ENCODE measurements around the gene PACS1. TPM values are rescaled to one million over a fixed set of nuclear protein-coding genes. Genes with fewer than 3 reads are reported as not detected.

The PACS1 gene
- polyA plus RNA-seq, 2 donors = 16.0 to 24.8 TPM

DNA sequence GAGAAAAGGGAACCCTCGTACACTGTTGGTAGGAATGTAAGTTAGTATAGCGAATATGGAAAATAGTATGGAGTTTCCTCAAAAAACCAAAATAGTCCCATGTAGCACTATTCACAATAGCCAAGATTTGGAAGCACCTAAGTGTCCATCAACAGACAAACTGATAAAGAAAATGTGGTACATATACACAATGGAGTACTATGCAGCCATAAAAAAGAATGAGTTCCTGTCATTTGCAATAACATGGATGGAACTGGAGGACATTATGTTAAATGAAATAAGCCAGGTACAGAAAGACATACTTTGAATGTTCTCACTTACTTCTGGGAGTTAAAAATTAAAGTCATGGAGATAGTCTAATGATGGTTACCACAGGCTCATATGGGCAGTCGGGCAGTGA is 134.3 kb downstream of the PACS1 start:
- Histone ChIP-seq H3K36me3 (ENCODE audit: control insufficient read depth in 2 of 2, insufficient read depth in 2 of 2, low read length in 1 of 2) (no peaks in the 10 kb centered on the region), H3K4me1 (ENCODE audit: control insufficient read depth in 2 of 2, insufficient read depth in 2 of 2, low read length in 1 of 2) (peaks cover 0 to 2% of the 10 kb centered on the region in 2 donors), H3K9me3 (ENCODE audit: control insufficient read depth in 2 of 2, insufficient read depth in 1 of 2, low read depth in 1 of 2, low read length in 1 of 2) (no peaks in the 10 kb centered on the region), H3K27me3 (ENCODE audit: control insufficient read depth in 1 of 2, insufficient read depth in 2 of 2, low read length in 2 of 2) (no peaks in the 10 kb centered on the region), H3K27ac (ENCODE audit: low read depth in 2 of 2, low read length in 1 of 2) (no peak overlapping the region), H3K4me3 (ENCODE audit: low read depth in 1 of 2, low read length in 2 of 2) (no peak overlapping the region)
- WGBS, 2 donors = 95 to 99% methylated on average over 3 of the region's 3 CpGs

DNA sequence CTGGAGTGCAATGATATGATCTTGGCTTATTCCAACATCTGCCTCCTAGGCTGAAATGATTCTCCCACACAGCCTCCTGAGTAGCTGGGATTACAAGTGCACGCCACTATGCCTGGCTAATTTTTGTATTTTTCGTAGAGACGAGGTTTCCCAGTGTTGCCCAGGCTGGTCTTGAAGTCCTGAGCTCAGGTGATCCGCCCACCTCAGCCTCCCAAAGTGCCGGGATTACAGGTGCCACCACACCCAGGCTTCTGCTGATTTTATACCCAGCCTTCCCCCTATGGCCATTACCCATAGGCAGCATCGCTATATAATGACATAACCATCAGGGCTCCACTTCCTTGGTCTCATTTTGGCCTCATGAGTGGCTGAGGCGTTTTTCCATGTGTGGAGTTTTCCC is 137.7 kb downstream of the PACS1 start:
- H3K4me3 ChIP-seq (ENCODE audit: low read depth in 1 of 2, low read length in 2 of 2) = no peak overlapping the region
- no peak overlapping the region for H3K27ac ChIP-seq (ENCODE audit: low read depth in 2 of 2, low read length in 1 of 2)
- H3K4me1 ChIP-seq (ENCODE audit: control insufficient read depth in 2 of 2, insufficient read depth in 2 of 2, low read length in 1 of 2) = peaks cover 0 to 2% of the 10 kb centered on the region in 2 donors
- WGBS, 2 donors = 89 to 90% methylated on average over 7 of the region's 7 CpGs
- H3K36me3 ChIP-seq (ENCODE audit: control insufficient read depth in 2 of 2, insufficient read depth in 2 of 2, low read length in 1 of 2) = peaks cover 0 to 12% of the 10 kb centered on the region in 2 donors
- no peaks in the 10 kb centered on the region for H3K9me3 ChIP-seq (ENCODE audit: control insufficient read depth in 2 of 2, insufficient read depth in 1 of 2, low read depth in 1 of 2, low read length in 1 of 2)
- H3K27me3 ChIP-seq (ENCODE audit: control insufficient read depth in 1 of 2, insufficient read depth in 2 of 2, low read length in 2 of 2) = no peaks in the 10 kb centered on the region

DNA sequence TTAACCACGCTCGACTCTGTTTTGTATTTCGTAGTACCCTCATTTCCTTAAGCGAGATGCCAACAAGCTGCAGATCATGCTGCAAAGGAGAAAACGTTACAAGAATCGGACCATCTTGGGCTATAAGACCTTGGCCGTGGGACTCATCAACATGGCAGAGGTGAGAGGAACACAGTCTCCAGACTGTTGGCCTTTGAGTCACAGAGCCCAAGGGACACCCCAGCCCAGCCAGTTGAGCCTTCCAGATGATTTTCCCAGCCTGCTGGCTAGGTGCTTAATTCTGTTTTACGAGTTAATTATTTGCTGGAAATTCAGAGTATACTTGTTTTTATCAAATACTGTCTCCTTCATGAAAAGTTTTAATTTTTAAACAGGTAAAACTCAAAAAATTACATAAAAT is 141.0 kb downstream of the PACS1 start:
- Histone ChIP-seq H3K27me3 (ENCODE audit: control insufficient read depth in 1 of 2, insufficient read depth in 2 of 2, low read length in 2 of 2) (no peaks in the 10 kb centered on the region), H3K27ac (ENCODE audit: low read depth in 2 of 2, low read length in 1 of 2) (no peak overlapping the region), H3K9me3 (ENCODE audit: control insufficient read depth in 2 of 2, insufficient read depth in 1 of 2, low read depth in 1 of 2, low read length in 1 of 2) (no peaks in the 10 kb centered on the region), H3K4me3 (ENCODE audit: low read depth in 1 of 2, low read length in 2 of 2) (no peak overlapping the region), H3K36me3 (ENCODE audit: control insufficient read depth in 2 of 2, insufficient read depth in 2 of 2, low read length in 1 of 2) (peaks cover 0 to 14% of the 10 kb centered on the region in 2 donors), H3K4me1 (ENCODE audit: control insufficient read depth in 2 of 2, insufficient read depth in 2 of 2, low read length in 1 of 2) (peaks cover 0 to 2% of the 10 kb centered on the region in 2 donors)
- 91 to 95% methylated on average over 8 of the region's 8 CpGs for WGBS, 2 donors

DNA sequence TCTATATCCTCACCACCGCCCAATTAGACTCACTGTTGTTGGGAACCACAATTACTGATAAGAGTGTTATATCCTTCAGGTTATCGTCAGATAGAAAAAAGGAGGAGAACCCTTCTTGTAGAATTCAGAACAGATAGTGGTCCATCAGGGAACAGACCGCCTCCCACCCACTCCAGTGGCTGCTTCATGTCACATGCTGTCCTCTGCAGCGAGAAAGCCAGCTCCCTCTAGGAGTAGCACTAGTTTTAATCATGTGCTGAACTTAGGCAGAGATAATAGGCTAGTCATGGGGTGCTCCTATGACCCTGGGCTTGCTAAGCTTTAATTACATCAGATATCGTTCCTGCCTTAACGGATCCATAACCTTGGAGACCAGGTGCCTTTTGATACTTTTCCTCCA is 146.8 kb downstream of the PACS1 start:
- H3K4me1 ChIP-seq (ENCODE audit: control insufficient read depth in 2 of 2, insufficient read depth in 2 of 2, low read length in 1 of 2) = peaks cover 0 to 4% of the 10 kb centered on the region in 2 donors
- no peak overlapping the region for H3K4me3 ChIP-seq (ENCODE audit: low read depth in 1 of 2, low read length in 2 of 2)
- H3K27me3 ChIP-seq (ENCODE audit: control insufficient read depth in 1 of 2, insufficient read depth in 2 of 2, low read length in 2 of 2) = no peaks in the 10 kb centered on the region
- 94 to 95% methylated on average over 6 of the region's 6 CpGs for WGBS, 2 donors
- peaks cover 8 to 40% of the 10 kb centered on the region in 2 donors for H3K36me3 ChIP-seq (ENCODE audit: control insufficient read depth in 2 of 2, insufficient read depth in 2 of 2, low read length in 1 of 2)
- no peaks in the 10 kb centered on the region for H3K9me3 ChIP-seq (ENCODE audit: control insufficient read depth in 2 of 2, insufficient read depth in 1 of 2, low read depth in 1 of 2, low read length in 1 of 2)
- no peak overlapping the region for H3K27ac ChIP-seq (ENCODE audit: low read depth in 2 of 2, low read length in 1 of 2)

DNA sequence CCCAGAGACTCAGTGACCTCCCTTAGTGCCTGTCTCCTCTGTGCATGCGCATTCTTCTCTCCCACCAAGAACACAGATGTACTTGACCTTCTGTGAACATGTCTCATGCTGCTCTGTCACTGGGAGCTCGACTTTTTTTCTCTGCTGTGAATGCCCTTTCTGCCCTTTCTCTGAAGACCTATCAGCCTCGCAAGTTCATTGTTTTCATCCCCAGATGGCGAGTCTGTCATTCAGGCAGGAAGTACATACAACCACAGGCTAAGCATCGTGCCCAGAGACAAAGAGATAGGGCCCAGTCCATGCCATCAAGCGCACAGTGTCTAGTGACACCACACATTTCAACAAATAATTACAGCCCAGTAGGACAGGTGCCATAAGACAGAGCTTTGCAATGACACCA is 148.0 kb downstream of the PACS1 start:
- H3K27ac ChIP-seq (ENCODE audit: low read depth in 2 of 2, low read length in 1 of 2) = no peak overlapping the region
- WGBS, 2 donors = 81 to 85% methylated on average over 6 of the region's 6 CpGs
- H3K4me1 ChIP-seq (ENCODE audit: control insufficient read depth in 2 of 2, insufficient read depth in 2 of 2, low read length in 1 of 2) = peaks cover 0 to 7% of the 10 kb centered on the region in 2 donors
- peaks cover 8 to 40% of the 10 kb centered on the region in 2 donors for H3K36me3 ChIP-seq (ENCODE audit: control insufficient read depth in 2 of 2, insufficient read depth in 2 of 2, low read length in 1 of 2)
- no peaks in the 10 kb centered on the region for H3K9me3 ChIP-seq (ENCODE audit: control insufficient read depth in 2 of 2, insufficient read depth in 1 of 2, low read depth in 1 of 2, low read length in 1 of 2)
- H3K4me3 ChIP-seq (ENCODE audit: low read depth in 1 of 2, low read length in 2 of 2) = no peak overlapping the region
- H3K27me3 ChIP-seq (ENCODE audit: control insufficient read depth in 1 of 2, insufficient read depth in 2 of 2, low read length in 2 of 2) = no peaks in the 10 kb centered on the region

DNA sequence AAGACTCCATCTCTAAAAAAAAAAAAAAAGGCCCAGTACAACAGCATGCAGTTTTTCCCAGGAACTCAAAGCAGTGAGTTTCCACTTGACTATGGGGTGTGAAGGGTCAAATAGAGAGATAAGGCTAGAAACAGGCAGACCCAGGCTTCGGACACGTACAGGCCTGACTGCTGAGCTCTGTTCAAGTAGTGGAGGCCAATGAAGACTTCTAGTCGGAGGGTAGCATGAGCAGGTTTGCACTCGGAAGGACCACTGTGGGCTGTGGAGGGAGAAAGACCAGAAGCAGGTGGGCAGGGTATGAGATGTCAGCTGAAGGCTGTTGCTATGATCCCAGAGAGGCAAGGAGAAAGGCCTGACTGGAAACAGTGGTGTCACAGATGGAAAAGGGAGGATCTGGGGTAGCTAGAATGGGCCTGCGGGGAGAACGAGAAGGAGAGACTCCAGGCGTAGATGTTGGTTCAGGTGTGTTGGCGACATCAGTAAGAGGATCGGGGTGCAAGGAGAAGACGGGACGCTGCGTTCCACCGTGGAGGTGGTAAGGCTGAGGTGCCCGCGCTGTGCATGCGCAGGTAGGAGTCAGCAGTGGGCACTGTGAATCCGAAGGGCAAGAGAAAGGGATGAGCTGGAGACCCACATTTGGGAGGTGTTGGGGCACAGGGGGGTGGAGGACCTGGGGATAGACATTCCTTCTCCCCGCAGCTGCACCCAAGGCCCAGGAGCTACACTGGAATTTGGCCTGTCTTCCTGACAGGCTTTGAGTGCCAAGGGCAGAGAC is 149.0 kb downstream of the PACS1 start:
- H3K36me3 ChIP-seq (ENCODE audit: control insufficient read depth in 2 of 2, insufficient read depth in 2 of 2, low read length in 1 of 2) = peaks cover 8 to 37% of the 10 kb centered on the region in 2 donors
- peaks cover 0 to 7% of the 10 kb centered on the region in 2 donors for H3K4me1 ChIP-seq (ENCODE audit: control insufficient read depth in 2 of 2, insufficient read depth in 2 of 2, low read length in 1 of 2)
- no peak overlapping the region for H3K27ac ChIP-seq (ENCODE audit: low read depth in 2 of 2, low read length in 1 of 2)
- 95 to 97% methylated on average over 18 of the region's 18 CpGs for WGBS, 2 donors
- H3K27me3 ChIP-seq (ENCODE audit: control insufficient read depth in 1 of 2, insufficient read depth in 2 of 2, low read length in 2 of 2) = no peaks in the 10 kb centered on the region
- H3K4me3 ChIP-seq (ENCODE audit: low read depth in 1 of 2, low read length in 2 of 2) = no peak overlapping the region
- no peaks in the 10 kb centered on the region for H3K9me3 ChIP-seq (ENCODE audit: control insufficient read depth in 2 of 2, insufficient read depth in 1 of 2, low read depth in 1 of 2, low read length in 1 of 2)

DNA sequence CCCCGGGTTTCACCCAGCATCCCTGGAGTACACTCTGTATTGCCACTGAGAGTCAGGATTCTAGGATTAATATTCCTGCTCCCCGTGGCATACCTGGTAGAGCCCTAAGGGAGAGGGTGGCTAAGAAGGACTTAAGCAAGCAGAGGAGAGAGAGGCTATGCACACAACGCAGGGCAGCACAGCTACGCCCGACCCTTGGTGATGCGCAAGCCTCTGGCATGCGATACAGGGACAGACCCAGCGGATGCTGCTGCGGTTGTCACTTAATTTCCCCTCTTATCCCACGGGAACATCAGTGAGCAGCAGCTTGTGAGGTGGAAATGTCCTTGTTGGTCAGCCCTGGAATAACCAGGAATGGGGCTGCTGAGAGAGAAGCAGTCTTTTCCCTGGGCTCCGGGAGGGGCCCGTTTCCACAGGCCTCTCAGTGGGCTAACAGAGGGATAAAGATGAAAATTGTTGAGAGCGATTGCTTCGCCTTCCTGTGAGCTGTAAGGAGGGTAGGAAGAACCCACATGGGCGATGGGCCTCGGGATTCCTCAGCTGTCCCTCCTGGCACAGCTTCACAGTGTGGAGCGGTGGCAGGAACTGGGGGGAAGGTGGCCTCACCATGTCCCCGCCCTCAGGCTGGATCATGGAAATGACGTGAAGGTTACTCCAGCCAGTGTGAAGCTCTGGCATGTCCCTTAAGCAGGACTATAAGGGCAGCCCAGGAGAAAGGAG is 149.9 kb downstream of the PACS1 start:
- no peaks in the 10 kb centered on the region for H3K27me3 ChIP-seq (ENCODE audit: control insufficient read depth in 1 of 2, insufficient read depth in 2 of 2, low read length in 2 of 2)
- peaks cover 10 to 37% of the 10 kb centered on the region in 2 donors for H3K36me3 ChIP-seq (ENCODE audit: control insufficient read depth in 2 of 2, insufficient read depth in 2 of 2, low read length in 1 of 2)
- H3K4me1 ChIP-seq (ENCODE audit: control insufficient read depth in 2 of 2, insufficient read depth in 2 of 2, low read length in 1 of 2) = peaks cover 0 to 7% of the 10 kb centered on the region in 2 donors
- no peak overlapping the region for H3K27ac ChIP-seq (ENCODE audit: low read depth in 2 of 2, low read length in 1 of 2)
- H3K9me3 ChIP-seq (ENCODE audit: control insufficient read depth in 2 of 2, insufficient read depth in 1 of 2, low read depth in 1 of 2, low read length in 1 of 2) = no peaks in the 10 kb centered on the region
- 89 to 93% methylated on average over 19 of the region's 19 CpGs for whole genome bisulfite sequencing, 2 donors
- no peak overlapping the region for H3K4me3 ChIP-seq (ENCODE audit: low read depth in 1 of 2, low read length in 2 of 2)

DNA sequence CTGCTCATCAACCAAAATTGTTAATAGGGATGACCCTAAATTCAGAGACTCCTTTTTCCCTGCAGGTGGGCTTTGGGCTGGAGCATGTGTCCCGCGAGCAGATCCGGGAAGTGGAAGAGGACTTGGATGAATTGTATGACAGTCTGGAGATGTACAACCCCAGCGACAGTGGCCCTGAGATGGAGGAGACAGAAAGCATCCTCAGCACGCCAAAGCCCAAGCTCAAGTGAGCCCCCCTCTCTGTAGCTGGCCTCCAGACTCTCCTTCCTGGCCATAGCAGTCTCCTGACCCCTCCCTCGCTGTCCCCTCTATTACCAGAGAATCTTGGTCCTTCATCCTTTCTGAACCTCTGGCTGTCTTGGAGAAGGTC is 150.5 kb downstream of the PACS1 start:
- H3K27ac ChIP-seq (ENCODE audit: low read depth in 2 of 2, low read length in 1 of 2) = no peak overlapping the region
- 93 to 96% methylated on average over 6 of the region's 6 CpGs for WGBS, 2 donors
- no peaks in the 10 kb centered on the region for H3K27me3 ChIP-seq (ENCODE audit: control insufficient read depth in 1 of 2, insufficient read depth in 2 of 2, low read length in 2 of 2)
- peaks cover 12 to 37% of the 10 kb centered on the region in 2 donors for H3K36me3 ChIP-seq (ENCODE audit: control insufficient read depth in 2 of 2, insufficient read depth in 2 of 2, low read length in 1 of 2)
- no peaks in the 10 kb centered on the region for H3K9me3 ChIP-seq (ENCODE audit: control insufficient read depth in 2 of 2, insufficient read depth in 1 of 2, low read depth in 1 of 2, low read length in 1 of 2)
- peaks cover 0 to 7% of the 10 kb centered on the region in 2 donors for H3K4me1 ChIP-seq (ENCODE audit: control insufficient read depth in 2 of 2, insufficient read depth in 2 of 2, low read length in 1 of 2)
- H3K4me3 ChIP-seq (ENCODE audit: low read depth in 1 of 2, low read length in 2 of 2) = no peak overlapping the region

DNA sequence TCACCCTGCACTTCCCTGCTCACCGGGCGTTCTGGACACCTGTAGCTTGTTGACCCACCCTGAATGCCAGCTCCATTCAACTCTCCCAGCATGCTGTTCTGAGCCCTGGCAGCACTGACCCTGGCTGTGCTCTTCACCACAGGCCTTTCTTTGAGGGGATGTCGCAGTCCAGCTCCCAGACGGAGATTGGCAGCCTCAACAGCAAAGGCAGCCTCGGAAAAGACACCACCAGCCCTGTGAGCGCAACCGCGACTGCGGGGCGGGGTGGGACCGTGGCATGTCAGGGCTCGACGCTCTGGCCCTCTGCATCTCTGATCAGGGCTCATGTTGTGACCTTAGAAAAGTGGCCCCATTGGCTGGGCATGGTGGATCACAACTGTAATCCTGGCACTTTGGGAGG is 150.9 kb downstream of the PACS1 start:
- H3K4me3 ChIP-seq (ENCODE audit: low read depth in 1 of 2, low read length in 2 of 2) = no peak overlapping the region
- H3K36me3 ChIP-seq (ENCODE audit: control insufficient read depth in 2 of 2, insufficient read depth in 2 of 2, low read length in 1 of 2) = peaks cover 12 to 37% of the 10 kb centered on the region in 2 donors
- no peaks in the 10 kb centered on the region for H3K9me3 ChIP-seq (ENCODE audit: control insufficient read depth in 2 of 2, insufficient read depth in 1 of 2, low read depth in 1 of 2, low read length in 1 of 2)
- no peaks in the 10 kb centered on the region for H3K27me3 ChIP-seq (ENCODE audit: control insufficient read depth in 1 of 2, insufficient read depth in 2 of 2, low read length in 2 of 2)
- 77 to 81% methylated on average over 13 of the region's 13 CpGs for WGBS, 2 donors
- H3K27ac ChIP-seq (ENCODE audit: low read depth in 2 of 2, low read length in 1 of 2) = no peak overlapping the region
- peaks cover 0 to 7% of the 10 kb centered on the region in 2 donors for H3K4me1 ChIP-seq (ENCODE audit: control insufficient read depth in 2 of 2, insufficient read depth in 2 of 2, low read length in 1 of 2)
